Neural cell (in vitro differentiated cells): Measurements from ENCODE around the gene PCDHGC4. TPM values are rescaled to one million over a fixed set of nuclear protein-coding genes. Genes with fewer than 3 reads are reported as not detected.

Experiments
- H2AFZ ChIP-seq: fragments of 200-600, 300-800 bp; sonication (generic), shearing (Covaris generic); 2 replicates; pipeline ENCODE4 v1.6.0; 2014; ENCODE audit warnings: low read depth, mild to moderate bottlenecking, antibody characterized with exemption, low read length, moderate library complexity
- H3F3A ChIP-seq: fragments of 200-600 bp; shearing (Covaris generic); 2 replicates; pipeline ENCODE4 v1.6.1; 2016; ENCODE audit warnings: mild to moderate bottlenecking, moderate library complexity, mixed read lengths, antibody characterized with exemption, low read length; ENCODE audit not compliant: insufficient read depth, poor library complexity, severe bottlenecking
- H3K27ac ChIP-seq: fragments of 200-600, 300-800 bp; sonication (generic), shearing (Covaris generic); 2 replicates; pipeline ENCODE4 v1.5.1; 2014; ENCODE audit warnings: mild to moderate bottlenecking, low read length, moderate library complexity
- H3K27me3 ChIP-seq: fragments of 300-800, 200-600 bp; sonication (generic), shearing (Covaris generic); 2 replicates; pipeline ENCODE4 v1.6.0; 2014; ENCODE audit warnings: mild to moderate bottlenecking, low read depth, low read length, moderate library complexity; ENCODE audit not compliant: insufficient read depth
- H3K36me3 ChIP-seq: fragments of 300-800, 200-600 bp; sonication (generic), shearing (Covaris generic); 2 replicates; pipeline ENCODE4 v1.5.1; 2014; ENCODE audit warnings: mild to moderate bottlenecking, antibody characterized with exemption, low read length, moderate library complexity; ENCODE audit not compliant: insufficient read depth
- H3K4me2 ChIP-seq: fragments of 300-800, 200-600 bp; sonication (generic), shearing (Covaris generic); 2 replicates; pipeline ENCODE4 v1.6.0; 2014; ENCODE audit warnings: mild to moderate bottlenecking, low read length
- H3K4me3 ChIP-seq: fragments of 300-800, 200-600 bp; sonication (generic), shearing (Covaris generic); 2 replicates; pipeline ENCODE4 v1.5.1; 2014; ENCODE audit warnings: mild to moderate bottlenecking, low read length, moderate library complexity
- H3K79me2 ChIP-seq: fragments of 200-600 bp; shearing (Covaris generic); replicated peaks from 2 replicates; pipeline ENCODE4 v1.6.0; 2014; ENCODE audit warnings: mild to moderate bottlenecking, low read length, moderate library complexity; ENCODE audit not compliant: insufficient read depth
- H3K9ac ChIP-seq: fragments of 300-800, 200-600 bp; sonication (generic), shearing (Covaris generic); 2 replicates; pipeline ENCODE4 v1.6.1; 2016; ENCODE audit warnings: mild to moderate bottlenecking, low read length, mixed read lengths
- H3K9me2 ChIP-seq: fragments of 200-600 bp; shearing (Covaris generic); 2 replicates; pipeline ENCODE4 v1.6.1; 2016; ENCODE audit warnings: mild to moderate bottlenecking, low read length, mixed read lengths; ENCODE audit not compliant: insufficient read depth
- H3K9me3 ChIP-seq: fragments of 200-600, 300-800 bp; sonication (generic), shearing (Covaris generic); 2 replicates; pipeline ENCODE4 v1.6.1; 2016; ENCODE audit warnings: mild to moderate bottlenecking, mixed run types, low read length, moderate library complexity, mixed read lengths
- H4K20me1 ChIP-seq: fragments of 200-600 bp; shearing (Covaris generic); 2 replicates; pipeline ENCODE4 v1.6.1; 2016; ENCODE audit warnings: mild to moderate bottlenecking, mixed run types; ENCODE audit not compliant: insufficient read depth
- CTCF ChIP-seq: fragments of 450-650 bp; IDR thresholded peaks from 2 replicates; pipeline ENCODE4 v1.5.1; 2014; ENCODE audit warnings: antibody characterized with exemption, mild to moderate bottlenecking, moderate library complexity; ENCODE audit not compliant: poor library complexity, severe bottlenecking
- EP300 ChIP-seq: fragments of 450-650 bp; conservative IDR thresholded peaks from 2 replicates; pipeline ENCODE4 v1.6.1; 2014; ENCODE audit warnings: antibody characterized with exemption, mild to moderate bottlenecking, moderate library complexity; ENCODE audit not compliant: poor library complexity, severe bottlenecking
- EZH2 ChIP-seq: fragments of 200-600, 300-800 bp; shearing (Covaris generic), sonication (generic); IDR thresholded peaks from 2 replicates; pipeline ENCODE4 v1.6.1; 2014; ENCODE audit warnings: antibody characterized with exemption, low read length, borderline replicate concordance, mild to moderate bottlenecking; ENCODE audit not compliant: insufficient read depth, poor library complexity, severe bottlenecking
- MXI1 ChIP-seq: fragments of 450-650 bp; conservative IDR thresholded peaks from 2 replicates; pipeline ENCODE4 v1.6.1; 2014; ENCODE audit warnings: antibody characterized with exemption, mild to moderate bottlenecking; ENCODE audit not compliant: poor library complexity, severe bottlenecking
- POLR2AphosphoS5 ChIP-seq: IDR thresholded peaks from 2 replicates; pipeline ENCODE4 v1.6.1; 2012
- RAD21 ChIP-seq: fragments of 450-650 bp; conservative IDR thresholded peaks from 2 replicates; pipeline ENCODE4 v1.6.1; 2014; ENCODE audit warnings: antibody characterized with exemption, mild to moderate bottlenecking, moderate library complexity
- SMC3 ChIP-seq: fragments of 450-650 bp; conservative IDR thresholded peaks from 2 replicates; pipeline ENCODE4 v1.6.1; 2014; ENCODE audit warnings: antibody characterized with exemption, mild to moderate bottlenecking, moderate library complexity; ENCODE audit not compliant: poor library complexity
- TAF1 ChIP-seq: IDR thresholded peaks from 2 replicates; pipeline ENCODE4 v1.6.1; 2012; ENCODE audit warnings: low read depth
- polyA plus RNA-seq: library from polyadenylated mRNA; depleted of rRNA; stranded (reverse); fragments of >200 nt; gene quantifications from 2 replicates; pipeline ENCODE4 v1.2.3, GENCODE V29; 2014

PCDHGC4 gene
- polyA plus RNA-seq, 1 donor from 2014 or later = 4.3 TPM

- no peak overlapping the region for H3K4me3 ChIP-seq
- H3K36me3 ChIP-seq = no peaks in the 10 kb centered on the region
- H3K4me2 ChIP-seq = no peak overlapping the region
- no peak overlapping the region for H3K9ac ChIP-seq
- H4K20me1 ChIP-seq = no peaks in the 10 kb centered on the region
- H3K9me2 ChIP-seq = no peaks in the 10 kb centered on the region
- H3K9me3 ChIP-seq = no peaks in the 10 kb centered on the region
- TF ChIP-seq EP300 (no peak), EZH2 (no peak), SMC3 (no peak), MXI1 (no peak), TAF1 (no peak), RAD21 (no peak), CTCF (no peak), POLR2AphosphoS5 (no peak)
- H3K79me2 ChIP-seq = no peaks in the 10 kb centered on the region
- H2AFZ ChIP-seq = no peak overlapping the region
- no peak overlapping the region for H3K27ac ChIP-seq
- no peaks in the 10 kb centered on the region for H3F3A ChIP-seq
- no peaks in the 10 kb centered on the region for H3K27me3 ChIP-seq
Observed at GRCh38 chr5:141534492-141535213, 49.8 kb downstream of the PCDHGC4 start.

Other genes with a start within 250 kb of the PCDHGC4 start
- gene PCDHB15, start 239.6 kb upstream of the PCDHGC4 start, polyA plus RNA-seq = 11.2 and 13.7 TPM in 2 replicates
- not detected in 2 replicates for gene SLC25A2, start 181.0 kb upstream of the PCDHGC4 start, polyA plus RNA-seq
- gene TAF7, start 164.2 kb upstream of the PCDHGC4 start, polyA plus RNA-seq = 173 and 198 TPM in 2 replicates
- gene PCDHGA1, start 154.5 kb upstream of the PCDHGC4 start, polyA plus RNA-seq = 0.19 and 0.50 TPM in 2 replicates
- gene PCDHGA2, start 146.3 kb upstream of the PCDHGC4 start, polyA plus RNA-seq = 0.21 and 0.26 TPM in 2 replicates
- 0.10 and 0.26 TPM in 2 replicates for gene PCDHGA3, start 141.2 kb upstream of the PCDHGC4 start, polyA plus RNA-seq
- 0.46 and 0.68 TPM in 2 replicates for gene PCDHGB1, start 134.9 kb upstream of the PCDHGC4 start, polyA plus RNA-seq
- gene PCDHGA4, start 130.0 kb upstream of the PCDHGC4 start, polyA plus RNA-seq = 0.38 TPM in 1 of 2 replicates, not detected in the other
- gene PCDHGB2, start 125.0 kb upstream of the PCDHGC4 start, polyA plus RNA-seq = 0.30 and 0.43 TPM in 2 replicates
- 0.25 TPM in 1 of 2 replicates, not detected in the other for gene PCDHGA5, start 120.9 kb upstream of the PCDHGC4 start, polyA plus RNA-seq
- gene PCDHGB3, start 114.8 kb upstream of the PCDHGC4 start, polyA plus RNA-seq = not detected in 2 replicates
- gene PCDHGA6, start 111.1 kb upstream of the PCDHGC4 start, polyA plus RNA-seq = 0.09 TPM in 1 of 2 replicates, not detected in the other
- not detected in 2 replicates for gene PCDHGA7, start 102.3 kb upstream of the PCDHGC4 start, polyA plus RNA-seq
- 9.3 and 13.0 TPM in 2 replicates for gene PCDHGB4, start 97.3 kb upstream of the PCDHGC4 start, polyA plus RNA-seq
- 0.19 and 0.38 TPM in 2 replicates for gene PCDHGA8, start 92.4 kb upstream of the PCDHGC4 start, polyA plus RNA-seq
- 0.17 and 0.54 TPM in 2 replicates for gene PCDHGB5, start 87.1 kb upstream of the PCDHGC4 start, polyA plus RNA-seq
- 0.11 TPM in 1 of 2 replicates, not detected in the other for gene PCDHGA9, start 82.3 kb upstream of the PCDHGC4 start, polyA plus RNA-seq
- 29.2 and 34.4 TPM in 2 replicates for gene PCDHGB6, start 77.0 kb upstream of the PCDHGC4 start, polyA plus RNA-seq
- 7.3 and 8.1 TPM in 2 replicates for gene PCDHGA10, start 72.0 kb upstream of the PCDHGC4 start, polyA plus RNA-seq
- gene PCDHGB7, start 67.4 kb upstream of the PCDHGC4 start, polyA plus RNA-seq = 4.7 and 5.1 TPM in 2 replicates
- gene PCDHGA11, start 64.0 kb upstream of the PCDHGC4 start, polyA plus RNA-seq = 0.32 and 0.62 TPM in 2 replicates
- 0.11 and 0.56 TPM in 2 replicates for gene PCDHGA12, start 54.5 kb upstream of the PCDHGC4 start, polyA plus RNA-seq
- gene PCDHGC3, start 9.1 kb upstream of the PCDHGC4 start, polyA plus RNA-seq = 2.1 and 2.8 TPM in 2 replicates
- gene PCDHGC5, start 4.1 kb downstream of the PCDHGC4 start, polyA plus RNA-seq = 0.51 and 0.54 TPM in 2 replicates
- 21.9 and 22.4 TPM in 2 replicates for gene DIAPH1, start 134.0 kb downstream of the PCDHGC4 start, polyA plus RNA-seq
- gene HDAC3, start 151.8 kb downstream of the PCDHGC4 start, polyA plus RNA-seq = 115 and 138 TPM in 2 replicates
- 44.9 and 49.4 TPM in 2 replicates for gene RELL2, start 152.0 kb downstream of the PCDHGC4 start, polyA plus RNA-seq
- gene FCHSD1, start 166.4 kb downstream of the PCDHGC4 start, polyA plus RNA-seq = 3.9 and 5.4 TPM in 2 replicates
- gene ARAP3, start 197.2 kb downstream of the PCDHGC4 start, polyA plus RNA-seq = 1.4 and 1.8 TPM in 2 replicates